PFSK-1 (cell line): ENCODE data around the gene CASQ2.

ENCODE experiments used
- POLR2AphosphoS5 ChIP-seq: IDR thresholded peaks from 2 replicates; pipeline ENCODE4 v1.6.1; 2012; ENCODE audit warnings: low read depth, mild to moderate bottlenecking, control low read depth, low read length, moderate library complexity
- SIN3A ChIP-seq: IDR thresholded peaks from 2 replicates; pipeline ENCODE4 v1.6.1; 2012; ENCODE audit warnings: mild to moderate bottlenecking, low read length, moderate library complexity, borderline replicate concordance; ENCODE audit not compliant: insufficient read depth
- TAF1 ChIP-seq: IDR thresholded peaks from 2 replicates; pipeline ENCODE4 v1.6.1; 2012; ENCODE audit warnings: low read length, control low read depth, borderline replicate concordance; ENCODE audit not compliant: insufficient read depth
- TF ChIP-seq, protein P1 (sequence below), 2 experiments: IDR thresholded peaks; 2 replicates each; pipeline versions ENCODE4 v1.6.1 to v1.8.0; 2011 to 2012; ENCODE audit warnings: low read depth in 2 of 2, low read length in 2 of 2, control low read depth in 1 of 2, inconsistent platforms in 1 of 2, mild to moderate bottlenecking in 1 of 2, moderate library complexity in 1 of 2; ENCODE audit not compliant: insufficient read depth in 1 of 2

DNA sequence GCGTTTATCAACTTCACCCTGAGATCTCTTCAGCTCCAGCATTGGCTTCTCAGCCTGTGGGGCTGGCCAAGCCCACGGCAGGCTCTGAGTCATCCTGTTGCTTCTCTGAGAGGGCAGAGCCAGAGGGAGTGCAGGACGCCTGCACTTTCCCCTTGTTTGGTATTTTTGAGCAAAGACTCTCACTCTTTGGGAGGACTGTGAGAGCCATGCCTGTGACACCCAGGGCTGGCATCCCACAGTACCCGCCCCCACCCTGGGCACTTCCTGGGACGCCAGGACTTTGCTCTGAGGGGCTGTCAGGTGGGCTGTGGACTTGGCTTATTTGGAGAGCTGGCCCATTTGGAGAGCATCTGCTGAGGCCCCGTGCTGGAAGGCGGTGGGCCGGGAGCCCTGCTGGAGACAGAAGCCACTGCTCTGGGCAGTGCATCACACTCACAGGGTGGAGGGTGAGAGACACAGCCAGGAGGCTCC, 89.3 kb downstream of the CASQ2 start:
- no peak for TF ChIP-seq SIN3A
- no peak for TF ChIP-seq TAF1
- TF ChIP-seq POLR2AphosphoS5: no peak
- TF ChIP-seq, protein P1, sequence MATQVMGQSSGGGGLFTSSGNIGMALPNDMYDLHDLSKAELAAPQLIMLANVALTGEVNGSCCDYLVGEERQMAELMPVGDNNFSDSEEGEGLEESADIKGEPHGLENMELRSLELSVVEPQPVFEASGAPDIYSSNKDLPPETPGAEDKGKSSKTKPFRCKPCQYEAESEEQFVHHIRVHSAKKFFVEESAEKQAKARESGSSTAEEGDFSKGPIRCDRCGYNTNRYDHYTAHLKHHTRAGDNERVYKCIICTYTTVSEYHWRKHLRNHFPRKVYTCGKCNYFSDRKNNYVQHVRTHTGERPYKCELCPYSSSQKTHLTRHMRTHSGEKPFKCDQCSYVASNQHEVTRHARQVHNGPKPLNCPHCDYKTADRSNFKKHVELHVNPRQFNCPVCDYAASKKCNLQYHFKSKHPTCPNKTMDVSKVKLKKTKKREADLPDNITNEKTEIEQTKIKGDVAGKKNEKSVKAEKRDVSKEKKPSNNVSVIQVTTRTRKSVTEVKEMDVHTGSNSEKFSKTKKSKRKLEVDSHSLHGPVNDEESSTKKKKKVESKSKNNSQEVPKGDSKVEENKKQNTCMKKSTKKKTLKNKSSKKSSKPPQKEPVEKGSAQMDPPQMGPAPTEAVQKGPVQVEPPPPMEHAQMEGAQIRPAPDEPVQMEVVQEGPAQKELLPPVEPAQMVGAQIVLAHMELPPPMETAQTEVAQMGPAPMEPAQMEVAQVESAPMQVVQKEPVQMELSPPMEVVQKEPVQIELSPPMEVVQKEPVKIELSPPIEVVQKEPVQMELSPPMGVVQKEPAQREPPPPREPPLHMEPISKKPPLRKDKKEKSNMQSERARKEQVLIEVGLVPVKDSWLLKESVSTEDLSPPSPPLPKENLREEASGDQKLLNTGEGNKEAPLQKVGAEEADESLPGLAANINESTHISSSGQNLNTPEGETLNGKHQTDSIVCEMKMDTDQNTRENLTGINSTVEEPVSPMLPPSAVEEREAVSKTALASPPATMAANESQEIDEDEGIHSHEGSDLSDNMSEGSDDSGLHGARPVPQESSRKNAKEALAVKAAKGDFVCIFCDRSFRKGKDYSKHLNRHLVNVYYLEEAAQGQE (IDR thresholded peaks at IDR 0.05; ENCODE audit: insufficient read depth in 1 of 2, low read depth in 2 of 2, low read length in 2 of 2): no peak
